Cardiac muscle cell (in vitro differentiated cells and primary cell): Measurements from ENCODE around the gene SASH1. TPM values are rescaled to one million over a fixed set of nuclear protein-coding genes. Genes with fewer than 3 reads are reported as not detected.

ENCODE experiments used
- DNase-seq, 2 donors: peaks; one replicate each; pipeline versions ENCODE4 v3.0.0 to v3.0.0-alpha.2; 2010 to 2017; ENCODE audit warnings: low read depth in 1 of 2, low spot score in 1 of 2
- H3K27ac ChIP-seq: fragments of 200-600 bp; sonication (generic); 2 replicates; pipeline ENCODE4 v1.5.1; 2016
- H3K27me3 ChIP-seq: fragments of 200-600 bp; sonication (generic); 2 replicates; pipeline ENCODE4 v1.6.0; 2016; ENCODE audit warnings: control low read depth
- H3K36me3 ChIP-seq: fragments of 200-600 bp; sonication (generic); 2 replicates; pipeline ENCODE4 v1.5.1; 2016; ENCODE audit warnings: control low read depth
- H3K4me1 ChIP-seq: fragments of 200-600 bp; sonication (generic); 2 replicates; pipeline ENCODE4 v1.8.1; 2017; ENCODE audit warnings: low read depth, mild to moderate bottlenecking, mixed run types
- H3K4me3 ChIP-seq: fragments of 200-600 bp; sonication (generic); 2 replicates; pipeline ENCODE4 v1.5.1; 2016; ENCODE audit warnings: mild to moderate bottlenecking
- H3K9me3 ChIP-seq: fragments of 200-600 bp; sonication (generic); 2 replicates; pipeline ENCODE4 v1.5.1; 2017; ENCODE audit warnings: low read depth, mild to moderate bottlenecking, control low read depth
- CTCF ChIP-seq: IDR thresholded peaks from 2 replicates; pipeline ENCODE4 v1.5.1; 2012; ENCODE audit warnings: low read depth, mild to moderate bottlenecking, low read length
- polyA plus RNA-seq: library from polyadenylated mRNA; unstranded; fragments of >200 nt; fragmentation: Nextera tagmentation; extraction: Ambion mirVana; gene quantifications from 2 replicates; pipeline ENCODE4 v1.2.1, GENCODE V29; 2016
- total RNA-seq: library from RNA; depleted of rRNA; stranded (reverse); fragments of >200 nt; gene quantifications from 2 replicates; pipeline ENCODE4 v1.2.3, GENCODE V29; 2016

Gene SASH1
- total and polyA plus RNA-seq, 2 experiments from 2014 or later, result 7.2 to 17.1 TPM

DNA sequence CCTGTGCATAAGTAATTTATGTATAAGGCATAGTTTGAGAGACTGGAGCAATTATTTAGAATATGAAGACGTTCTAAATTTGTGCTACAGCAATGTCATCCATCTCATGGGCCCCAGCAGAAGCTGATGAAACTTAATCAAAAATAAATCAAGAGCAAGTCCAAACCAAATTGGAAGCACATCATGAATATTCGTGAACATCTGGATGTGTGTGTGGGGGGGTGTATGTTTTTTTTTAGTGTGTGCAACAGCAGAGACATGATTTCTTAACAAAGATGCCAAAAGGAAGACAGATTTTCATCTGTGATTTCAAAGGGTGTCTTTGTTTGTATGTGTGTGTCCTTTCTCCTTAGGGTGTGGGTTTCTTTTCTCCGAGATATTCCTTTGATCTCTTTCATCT lies 58.9 kb downstream of the SASH1 start:
- Histone ChIP-seq H3K4me3 (no peak overlapping the region), H3K36me3 (no peaks in the 10 kb centered on the region)
- no peak for DNase-seq

GRCh38 chr6:148404456-148405054 lies 61.9 kb downstream of the SASH1 start:
- H3K4me1 ChIP-seq, result no peaks in the 10 kb centered on the region
- no peak overlapping the region for H3K27ac ChIP-seq
- no peak overlapping the region for H3K4me3 ChIP-seq
- no peak for DNase-seq
- no peak for TF ChIP-seq CTCF
- no peaks in the 10 kb centered on the region for H3K9me3 ChIP-seq
- no peaks in the 10 kb centered on the region for H3K36me3 ChIP-seq
- H3K27me3 ChIP-seq, result no peaks in the 10 kb centered on the region

More for the DNA sequence above, 58.9 kb downstream of the SASH1 start:
- no peak for TF ChIP-seq CTCF
- H3K27ac ChIP-seq, result no peak overlapping the region
- H3K27me3 ChIP-seq, result no peaks in the 10 kb centered on the region
- H3K4me1 ChIP-seq, result no peaks in the 10 kb centered on the region
- no peaks in the 10 kb centered on the region for H3K9me3 ChIP-seq

DNA sequence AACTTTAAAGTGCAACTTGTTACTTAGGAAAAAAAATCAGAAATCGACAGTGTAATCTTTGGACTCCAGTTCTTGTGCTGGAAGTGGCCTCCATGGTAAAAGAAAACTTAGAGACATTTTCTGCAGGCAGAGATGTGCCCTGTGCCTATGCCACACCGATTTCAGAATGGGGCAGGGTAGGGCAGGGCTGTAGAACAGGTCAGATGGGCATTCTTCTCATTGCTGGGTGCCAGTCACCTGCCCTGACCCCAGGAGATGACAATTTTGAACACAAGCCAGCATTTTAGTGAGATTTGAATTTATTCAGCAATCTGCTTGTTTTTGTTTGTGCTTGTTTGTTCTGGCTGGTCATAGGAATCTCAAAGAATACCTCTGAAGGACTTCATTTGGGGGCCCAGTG lies 63.3 kb downstream of the SASH1 start:
- DNase-seq, result no peak
- TF ChIP-seq CTCF, result no peak
- Histone ChIP-seq H3K27ac (no peak overlapping the region), H3K27me3 (no peaks in the 10 kb centered on the region), H3K9me3 (no peaks in the 10 kb centered on the region), H3K4me3 (no peak overlapping the region), H3K4me1 (no peaks in the 10 kb centered on the region), H3K36me3 (no peaks in the 10 kb centered on the region)

DNA sequence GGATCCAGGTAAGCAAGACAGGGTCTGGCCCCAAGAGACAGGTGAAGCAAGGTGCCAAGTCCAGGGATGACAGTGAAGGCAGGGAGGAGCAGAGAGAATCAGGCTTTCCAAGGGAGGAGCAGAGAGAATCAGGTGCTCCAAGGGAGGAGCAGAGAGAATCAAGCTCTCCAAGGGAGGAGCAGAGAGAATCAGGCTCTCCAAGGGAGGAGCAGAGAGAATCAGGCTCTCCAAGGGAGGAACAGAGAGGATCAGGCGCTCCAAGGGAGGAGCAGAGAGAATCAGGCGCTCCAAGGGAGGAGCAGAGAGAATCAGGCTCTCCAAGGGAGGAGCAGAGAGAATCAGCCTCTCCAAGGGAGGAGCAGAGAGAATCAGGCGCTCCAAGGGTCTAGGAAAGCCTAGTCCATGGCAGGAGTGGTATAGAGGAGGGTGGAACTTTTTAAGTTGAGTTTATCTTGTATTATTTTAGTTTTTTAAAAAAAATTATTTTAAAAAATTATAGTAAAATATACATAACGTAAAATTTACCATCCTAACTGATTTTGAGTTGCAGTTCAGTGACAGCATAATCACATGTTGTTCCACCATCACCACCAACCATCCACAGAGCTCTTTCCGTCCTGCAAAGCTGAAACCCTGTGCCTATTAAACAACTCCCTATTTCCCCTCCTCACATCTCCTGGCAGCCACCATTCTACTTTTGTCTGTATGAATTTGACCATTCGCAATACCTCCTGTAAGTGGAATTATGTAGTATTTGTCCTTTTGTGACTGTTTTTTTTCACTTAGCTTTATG lies 64.1 kb downstream of the SASH1 start:
- no peak for DNase-seq
- Histone ChIP-seq H3K4me1 (no peaks in the 10 kb centered on the region), H3K9me3 (no peaks in the 10 kb centered on the region), H3K4me3 (no peak overlapping the region), H3K36me3 (no peaks in the 10 kb centered on the region), H3K27me3 (no peaks in the 10 kb centered on the region), H3K27ac (no peak overlapping the region)
- TF ChIP-seq CTCF, result no peak

DNA sequence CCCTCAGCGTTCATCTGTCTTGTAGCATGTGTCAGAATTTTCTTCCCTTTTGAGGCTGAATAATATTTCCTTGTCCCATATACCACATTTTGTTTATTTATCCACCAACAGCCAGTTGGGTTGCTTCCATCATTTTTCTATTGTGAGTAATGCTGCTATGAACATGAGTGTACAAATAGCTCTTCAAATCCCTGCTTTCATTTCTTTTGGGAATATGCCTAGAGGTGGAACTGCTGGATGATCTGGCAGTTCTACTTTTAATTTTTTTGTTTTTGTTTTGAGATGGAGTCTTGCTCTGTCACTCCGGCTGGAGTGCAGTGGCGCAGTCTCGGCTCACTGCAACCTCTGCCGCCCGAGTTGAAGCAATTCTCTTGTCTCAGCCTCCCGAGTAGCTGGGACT lies 64.7 kb downstream of the SASH1 start:
- Histone ChIP-seq H3K9me3 (no peaks in the 10 kb centered on the region), H3K27ac (no peak overlapping the region), H3K4me1 (no peaks in the 10 kb centered on the region), H3K36me3 (no peaks in the 10 kb centered on the region), H3K4me3 (no peak overlapping the region), H3K27me3 (no peaks in the 10 kb centered on the region)
- TF ChIP-seq CTCF, result no peak
- peak in 1 of 2 donors; percentile 88 for DNase-seq
